Trophoblast cell (in vitro differentiated cells and primary cell): ENCODE data around the gene EFNA5.

Source experiments
- DNase-seq, 2 donors: peaks; one replicate each; pipeline ENCODE4 v3.0.0-alpha.2; 2016
- H2AFZ ChIP-seq: 2 replicates; pipeline ENCODE4 v1.6.1; 2013; ENCODE audit warnings: low read length, moderate library complexity, mild to moderate bottlenecking; ENCODE audit not compliant: insufficient read depth, poor library complexity
- H2AK5ac ChIP-seq: 2 replicates; pipeline ENCODE4 v1.6.1; 2013; ENCODE audit warnings: mild to moderate bottlenecking, low read length
- H2BK120ac ChIP-seq: 2 replicates; pipeline ENCODE4 v1.6.1; 2013; ENCODE audit warnings: low read length, mild to moderate bottlenecking, moderate library complexity; ENCODE audit not compliant: insufficient read depth, poor library complexity
- H2BK12ac ChIP-seq: 2 replicates; pipeline ENCODE4 v1.6.1; 2013; ENCODE audit warnings: mild to moderate bottlenecking, low read length, moderate library complexity
- H2BK5ac ChIP-seq: 2 replicates; pipeline ENCODE4 v1.6.1; 2013; ENCODE audit warnings: low read length, low read depth, moderate library complexity, mild to moderate bottlenecking; ENCODE audit not compliant: poor library complexity
- H3K14ac ChIP-seq: 2 replicates; pipeline ENCODE4 v1.6.1; 2013; ENCODE audit warnings: mild to moderate bottlenecking, low read length
- H3K18ac ChIP-seq: 2 replicates; pipeline ENCODE4 v1.6.1; 2013; ENCODE audit warnings: mild to moderate bottlenecking, low read length
- H3K23ac ChIP-seq: 2 replicates; pipeline ENCODE4 v1.6.1; 2013; ENCODE audit warnings: low read length
- H3K27ac ChIP-seq: 2 replicates; pipeline ENCODE4 v1.5.1; 2013; ENCODE audit warnings: low read depth, mild to moderate bottlenecking, inconsistent platforms, low read length, moderate library complexity
- H3K27me3 ChIP-seq: 2 replicates; pipeline ENCODE4 v1.6.1; 2013; ENCODE audit warnings: inconsistent platforms, mild to moderate bottlenecking, low read length, moderate library complexity; ENCODE audit not compliant: insufficient read depth
- H3K36me3 ChIP-seq, 2 experiments: 1 replicate in 1 of 2; 2 replicates in 1 of 2; pipeline ENCODE4 v1.6.1; 2013; ENCODE audit warnings: low read length in 2 of 2, mild to moderate bottlenecking in 2 of 2, moderate library complexity in 1 of 2; ENCODE audit not compliant: insufficient read depth in 2 of 2, control insufficient read depth in 1 of 2
- H3K4ac ChIP-seq: 2 replicates; pipeline ENCODE4 v1.6.1; 2013; ENCODE audit warnings: low read depth, mild to moderate bottlenecking, low read length, moderate library complexity
- H3K4me1 ChIP-seq, 2 experiments: 1 replicate in 1 of 2; 2 replicates in 1 of 2; pipeline ENCODE4 v1.6.1; 2013; ENCODE audit warnings: low read length in 2 of 2, mild to moderate bottlenecking in 2 of 2, moderate library complexity in 1 of 2; ENCODE audit not compliant: insufficient read depth in 2 of 2, control insufficient read depth in 1 of 2
- H3K4me2 ChIP-seq: 2 replicates; pipeline ENCODE4 v1.6.1; 2013; ENCODE audit warnings: inconsistent platforms, mild to moderate bottlenecking, low read length, moderate library complexity
- H3K4me3 ChIP-seq: 2 replicates; pipeline ENCODE4 v1.5.1; 2013; ENCODE audit warnings: mild to moderate bottlenecking, low read depth, low read length, inconsistent platforms
- H3K79me1 ChIP-seq: one replicate; pipeline ENCODE4 v1.6.1; 2013; ENCODE audit warnings: low read length
- H3K79me2 ChIP-seq: 2 replicates; pipeline ENCODE4 v1.6.1; 2013; ENCODE audit warnings: low read length, mild to moderate bottlenecking; ENCODE audit not compliant: control insufficient read depth, insufficient read depth, poor library complexity
- H3K9ac ChIP-seq: 2 replicates; pipeline ENCODE4 v1.6.1; 2013; ENCODE audit warnings: mild to moderate bottlenecking, low read length
- H3K9me3 ChIP-seq: 2 replicates; pipeline ENCODE4 v1.6.1; 2013; ENCODE audit warnings: low read depth, mild to moderate bottlenecking, control low read depth, inconsistent platforms, low read length; ENCODE audit not compliant: insufficient read depth
- H4K12ac ChIP-seq: 2 replicates; pipeline ENCODE4 v1.6.1; 2013; ENCODE audit warnings: low read depth, mild to moderate bottlenecking, low read length, moderate library complexity
- H4K8ac ChIP-seq: 2 replicates; pipeline ENCODE4 v1.6.1; 2013; ENCODE audit warnings: low read depth, mild to moderate bottlenecking, low read length, moderate library complexity
- H4K91ac ChIP-seq: one replicate; pipeline ENCODE4 v1.6.1; 2013; ENCODE audit warnings: low read depth, mild to moderate bottlenecking, low read length, moderate library complexity
- WGBS: extraction: QIAGEN DNeasy Blood & Tissue Kit; methylation state at CpG from one replicate; pipeline ENCODE4 v1.1.7; 2013; ENCODE audit warnings: missing lambda C conversion rate; ENCODE audit not compliant: insufficient read length, insufficient coverage; ENCODE audit errors: extremely low coverage; 5-methylcytosine and 5-hydroxymethylcytosine counted together

Gene EFNA5

DNA sequence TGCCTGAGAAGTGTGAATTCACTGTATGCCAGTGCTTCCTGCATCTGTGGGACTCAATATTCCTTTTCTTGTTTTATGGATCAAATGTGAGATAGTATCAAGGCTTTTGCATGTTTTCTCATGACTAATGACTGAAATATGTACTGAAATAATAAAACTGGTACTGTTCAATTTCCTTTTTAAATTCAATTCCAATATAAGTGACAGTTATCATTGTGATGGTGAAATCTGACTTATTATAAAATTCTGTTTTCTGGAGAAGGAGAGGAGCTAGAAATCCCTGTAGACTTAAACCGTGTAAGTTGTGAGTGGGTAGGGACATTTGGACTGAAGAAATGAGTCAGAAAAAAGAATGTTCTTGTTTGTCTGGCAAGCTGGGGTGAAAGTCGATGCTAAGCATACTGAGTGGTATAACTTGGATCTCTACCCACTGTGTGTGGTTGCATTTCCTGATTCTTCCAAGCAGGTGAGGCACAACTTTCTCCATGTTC, 245.2 kb downstream of the EFNA5 start:
- Histone ChIP-seq H3K23ac (no peak overlapping the region), H2BK120ac (no peak overlapping the region), H2AK5ac (no peak overlapping the region), H2BK12ac (no peak overlapping the region), H3K27me3 (no peaks in the 10 kb centered on the region), H3K14ac (no peak overlapping the region), H3K18ac (no peak overlapping the region), H4K8ac (no peak overlapping the region), H4K91ac (no peak overlapping the region), H3K36me3 (peaks cover 0 to 2% of the 10 kb centered on the region in 2 experiments), H3K4me1 (peaks cover 0 to 7% of the 10 kb centered on the region in 2 experiments), H2BK5ac (no peak overlapping the region), H3K27ac (no peak overlapping the region), H4K12ac (no peak overlapping the region), H3K4me3 (no peak overlapping the region), H3K79me2 (no peaks in the 10 kb centered on the region), H3K9ac (no peak overlapping the region), H2AFZ (no peak overlapping the region), H3K9me3 (no peaks in the 10 kb centered on the region), H3K4me2 (no peak overlapping the region), H3K4ac (no peak overlapping the region), H3K79me1 (no peaks in the 10 kb centered on the region)
- DNase-seq = peak in 1 of 2 donors; percentile 39
- WGBS = no CpG with 5 or more reads among the region's 2 CpGs

DNA sequence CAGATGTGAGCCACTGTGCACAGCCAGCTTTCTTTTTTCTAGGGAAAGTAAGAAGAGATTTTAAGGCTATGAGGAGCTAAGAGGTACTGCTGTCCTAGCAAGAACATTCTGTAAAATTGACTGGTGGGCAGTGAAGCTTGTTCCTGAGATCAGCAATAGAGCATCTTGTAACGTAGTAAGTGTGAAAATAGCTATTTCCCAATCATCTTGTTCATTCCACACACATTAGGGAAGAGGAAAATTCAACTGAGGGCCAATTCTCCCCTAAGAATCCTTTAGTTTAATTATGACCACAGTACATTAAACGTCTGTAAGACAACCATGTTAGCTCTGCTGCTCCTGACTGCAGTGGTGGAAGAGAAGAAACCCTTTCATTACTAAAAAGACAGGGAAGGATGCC, 246.2 kb downstream of the EFNA5 start:
- Histone ChIP-seq H3K23ac (no peak overlapping the region), H2BK5ac (no peak overlapping the region), H3K4ac (no peak overlapping the region), H2BK12ac (no peak overlapping the region), H3K14ac (no peak overlapping the region), H4K8ac (no peak overlapping the region), H3K79me2 (no peaks in the 10 kb centered on the region), H3K18ac (no peak overlapping the region), H2BK120ac (no peak overlapping the region), H3K27me3 (no peaks in the 10 kb centered on the region), H3K27ac (no peak overlapping the region), H4K91ac (no peak overlapping the region), H3K4me3 (no peak overlapping the region), H3K9me3 (no peaks in the 10 kb centered on the region), H4K12ac (no peak overlapping the region), H3K36me3 (peaks cover 0 to 2% of the 10 kb centered on the region in 2 experiments), H3K4me1 (peaks cover 0 to 7% of the 10 kb centered on the region in 2 experiments), H2AK5ac (no peak overlapping the region), H3K4me2 (no peak overlapping the region), H3K79me1 (no peaks in the 10 kb centered on the region), H2AFZ (no peak overlapping the region), H3K9ac (no peak overlapping the region)
- WGBS = no CpG with 5 or more reads among the region's 2 CpGs
- DNase-seq = peak in 1 of 2 donors; percentile 15

DNA sequence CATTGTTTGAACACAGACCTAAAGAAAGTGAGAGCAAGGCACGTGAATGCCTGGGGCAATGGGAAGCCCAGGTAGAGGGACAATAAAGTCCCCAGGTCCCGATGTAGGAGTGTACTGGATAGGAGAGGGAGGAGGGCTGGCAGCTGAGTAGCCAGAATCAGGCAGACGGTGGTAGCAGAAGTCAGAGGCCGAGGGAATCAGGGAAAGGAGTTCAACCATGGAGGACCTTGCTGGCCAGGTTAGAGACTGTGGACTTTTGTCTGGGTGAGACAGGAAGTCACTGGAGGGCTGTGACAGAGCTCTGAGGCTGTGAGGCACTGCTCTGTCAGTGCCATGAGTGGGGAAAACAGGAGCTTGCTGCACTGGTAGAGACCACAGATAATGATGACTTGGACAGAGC, 248.2 kb downstream of the EFNA5 start:
- no peak overlapping the region for H3K23ac ChIP-seq
- no peak overlapping the region for H4K8ac ChIP-seq
- no peak overlapping the region for H4K12ac ChIP-seq
- H3K18ac ChIP-seq = no peak overlapping the region
- H2BK5ac ChIP-seq = no peak overlapping the region
- H3K9me3 ChIP-seq = no peaks in the 10 kb centered on the region
- H3K27me3 ChIP-seq = no peaks in the 10 kb centered on the region
- no peaks in the 10 kb centered on the region for H3K79me1 ChIP-seq
- H2AK5ac ChIP-seq = no peak overlapping the region
- peaks cover 0 to 2% of the 10 kb centered on the region in 2 experiments for H3K36me3 ChIP-seq
- peaks cover 0 to 7% of the 10 kb centered on the region in 2 experiments for H3K4me1 ChIP-seq
- H3K27ac ChIP-seq = no peak overlapping the region
- DNase-seq = no peak
- H3K9ac ChIP-seq = no peak overlapping the region
- no peak overlapping the region for H3K14ac ChIP-seq
- H3K4ac ChIP-seq = no peak overlapping the region
- H2AFZ ChIP-seq = no peak overlapping the region
- H3K79me2 ChIP-seq = no peaks in the 10 kb centered on the region
- no peak overlapping the region for H3K4me2 ChIP-seq
- no peak overlapping the region for H3K4me3 ChIP-seq
- no peak overlapping the region for H2BK120ac ChIP-seq
- H4K91ac ChIP-seq = no peak overlapping the region
- no peak overlapping the region for H2BK12ac ChIP-seq
- WGBS = no CpG with 5 or more reads among the region's 4 CpGs

DNA sequence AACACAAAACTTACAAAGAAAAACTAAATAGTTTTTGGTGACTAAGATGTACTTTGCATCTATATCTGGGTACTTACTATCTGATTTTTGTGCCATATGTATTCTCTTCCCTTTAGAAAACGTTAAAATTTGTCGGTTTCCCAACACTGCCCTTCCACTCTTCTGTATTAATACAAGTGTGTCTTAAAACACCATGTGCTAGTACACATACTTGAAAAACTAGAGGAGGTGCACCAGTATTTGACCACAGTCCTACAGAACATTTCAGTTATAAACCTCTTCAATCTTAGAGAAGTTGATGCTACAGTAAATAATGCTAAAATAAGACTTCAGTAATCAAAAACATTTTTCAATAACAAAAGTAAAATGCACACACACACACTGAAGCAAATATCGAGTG, 251.2 kb downstream of the EFNA5 start:
- Histone ChIP-seq H2AFZ (no peak overlapping the region), H3K9me3 (no peaks in the 10 kb centered on the region), H2AK5ac (no peak overlapping the region), H3K4me3 (no peak overlapping the region), H2BK120ac (no peak overlapping the region), H4K8ac (no peak overlapping the region), H2BK5ac (no peak overlapping the region), H3K14ac (no peak overlapping the region), H3K79me1 (no peaks in the 10 kb centered on the region), H3K36me3 (no peaks in the 10 kb centered on the region), H3K79me2 (no peaks in the 10 kb centered on the region), H2BK12ac (no peak overlapping the region), H3K4me2 (no peak overlapping the region), H3K18ac (no peak overlapping the region), H3K27me3 (no peaks in the 10 kb centered on the region), H4K12ac (no peak overlapping the region), H3K4me1 (peaks cover 0 to 4% of the 10 kb centered on the region in 2 experiments), H3K23ac (no peak overlapping the region), H3K27ac (no peak overlapping the region), H3K4ac (no peak overlapping the region), H4K91ac (no peak overlapping the region), H3K9ac (no peak overlapping the region)
- no peak for DNase-seq
- WGBS = no CpG with 5 or more reads among the region's 3 CpGs
